ENCODE measurements around the gene LRRC40. TPM values are rescaled to one million over a fixed set of nuclear protein-coding genes. Genes with fewer than 3 reads are reported as not detected.

The LRRC40 gene
- total RNA-seq, 4 donors from 2014 or later: 5.5 to 15.3 (median 11.8) TPM

GRCh38 chr1:70171512-70171911, 33.9 kb downstream of the LRRC40 start:
- Histone ChIP-seq H3K36me3 (peaks cover 0 to 66% (median 0%) of the 10 kb centered on the region in 3 donors), H3K4me3 (no peak overlapping the region), H3K27me3 (no peaks in the 10 kb centered on the region), H3K4me1 (no peaks in the 10 kb centered on the region), H3K9me3 (no peaks in the 10 kb centered on the region), H3K27ac (no peak overlapping the region)
- DNase-seq: no peak
- WGBS, 2 donors: 90 to 96% methylated on average over 1 of the region's 1 CpG
- TF ChIP-seq POLR2A (IDR thresholded peaks at IDR 0.05) (no peak), CTCF (IDR thresholded peaks at IDR 0.05) (no peak)
- intact Hi-C loops (cut with DNase I): no loop called here

- TF ChIP-seq POLR2A (IDR thresholded peaks at IDR 0.05): no peak
- no peak for TF ChIP-seq CTCF (IDR thresholded peaks at IDR 0.05)
- peaks cover 0 to 63% (median 0%) of the 10 kb centered on the region in 3 donors for H3K36me3 ChIP-seq
- 80 to 88% methylated on average over 5 of the region's 5 CpGs for WGBS, 2 donors
- no peaks in the 10 kb centered on the region for H3K9me3 ChIP-seq
- DNase-seq: no peak
- no peaks in the 10 kb centered on the region for H3K27me3 ChIP-seq
- intact Hi-C loops (cut with DNase I): no loop called here
- H3K4me1 ChIP-seq: no peaks in the 10 kb centered on the region
- H3K4me3 ChIP-seq: no peak overlapping the region
- no peak overlapping the region for H3K27ac ChIP-seq
Observed at GRCh38 chr1:70169018-70169839, 36.1 kb downstream of the LRRC40 start.

GRCh38 chr1:70168283-70168682, 37.1 kb downstream of the LRRC40 start:
- no peaks in the 10 kb centered on the region for H3K9me3 ChIP-seq
- no peak overlapping the region for H3K4me3 ChIP-seq
- no peak for DNase-seq
- no peak overlapping the region for H3K27ac ChIP-seq
- peaks cover 0 to 67% (median 0%) of the 10 kb centered on the region in 3 donors for H3K36me3 ChIP-seq
- no peaks in the 10 kb centered on the region for H3K4me1 ChIP-seq
- no peaks in the 10 kb centered on the region for H3K27me3 ChIP-seq
- intact Hi-C loops (cut with DNase I): no loop called here
- TF ChIP-seq CTCF (IDR thresholded peaks at IDR 0.05) (no peak), POLR2A (IDR thresholded peaks at IDR 0.05) (no peak)

GRCh38 chr1:70164350-70164749, 41.0 kb downstream of the LRRC40 start:
- Histone ChIP-seq H3K36me3 (peaks cover 0 to 66% (median 0%) of the 10 kb centered on the region in 3 donors), H3K4me3 (no peak overlapping the region), H3K27me3 (no peaks in the 10 kb centered on the region), H3K4me1 (no peaks in the 10 kb centered on the region), H3K9me3 (no peaks in the 10 kb centered on the region), H3K27ac (no peak overlapping the region)
- 83 to 93% methylated on average over 4 of the region's 4 CpGs for WGBS, 2 donors
- no peak for DNase-seq
- TF ChIP-seq CTCF (IDR thresholded peaks at IDR 0.05): no peak
- TF ChIP-seq POLR2A (IDR thresholded peaks at IDR 0.05): no peak
- intact Hi-C loops (cut with DNase I): no loop called here

GRCh38 chr1:70156529-70157120, 48.8 kb downstream of the LRRC40 start:
- no peak for TF ChIP-seq CTCF (IDR thresholded peaks at IDR 0.05)
- TF ChIP-seq POLR2A (IDR thresholded peaks at IDR 0.05): no peak
- H3K4me3 ChIP-seq: no peak overlapping the region
- DNase-seq: no peak
- no peaks in the 10 kb centered on the region for H3K27me3 ChIP-seq
- 93 to 94% methylated on average over 5 of the region's 5 CpGs for WGBS, 2 donors
- H3K4me1 ChIP-seq: no peaks in the 10 kb centered on the region
- intact Hi-C loops (cut with DNase I): no loop called here
- no peak overlapping the region for H3K27ac ChIP-seq
- peaks cover 0 to 50% (median 0%) of the 10 kb centered on the region in 3 donors for H3K36me3 ChIP-seq
- H3K9me3 ChIP-seq: no peaks in the 10 kb centered on the region
